ENCODE measurements around the gene SF3B2. TPM values are rescaled to one million over a fixed set of nuclear protein-coding genes. Genes with fewer than 3 reads are reported as not detected.
A peak's percentile ranks its signal among the peaks of the same experiment; 100 is the strongest.
"Not testable (repeated sequence)": the region's sequence is repeated elsewhere in the genome, so short reads cannot be mapped to it uniquely, and the experiment has no call there.

Gene SF3B2
- total RNA-seq, 5 donors from 2014 or later (not counting 1 experiment from before 2014, with no cell fraction given), result 189 to 264 (median 224) TPM

GRCh38 chr11:66087148-66087908 is 35.2 kb downstream of the SF3B2 start:
- H3K27ac Mint-ChIP-seq, result peak overlapping the region; percentile 81 to 82
- 100% methylated on average over 3 of the region's 9 CpGs for WGBS (ENCODE audit: insufficient coverage)
- no peak overlapping the region for H3K4me3 ChIP-seq (ENCODE audit: control insufficient read depth in 1 of 2, extremely low read depth in 1 of 2, low read length in 1 of 2)

GRCh38 chr11:66089067-66089466 is 36.9 kb downstream of the SF3B2 start:
- no peaks in the 10 kb centered on the region for H3K27me3 ChIP-seq (replicated peaks in 1 of 2; ENCODE audit: control insufficient read depth in 2 of 2, extremely low read depth in 1 of 2, insufficient read depth in 2 of 2, low read length in 1 of 2)
- H3K9me3 ChIP-seq, result no peaks in the 10 kb centered on the region
- H3K36me3 ChIP-seq (ENCODE audit: control insufficient read depth in 2 of 2, extremely low read depth in 1 of 2, insufficient read depth in 1 of 2, low read length in 1 of 2), result peaks cover 5 to 7% of the 10 kb centered on the region in 2 donors
- H3K27ac ChIP-seq (ENCODE audit: low read length), result no peak overlapping the region
- Mint-ChIP-seq H3K27me3 (no peaks in the 10 kb centered on the region), H3K27ac (peak overlapping the region in 1 of 2 donors; percentile 45), H3K4me3 (no peak overlapping the region), H3K4me1 (peaks cover 55 to 71% (median 67%) of the 10 kb centered on the region in 3 donors), H3K9me3 (no peaks in the 10 kb centered on the region), H3K36me3 (peaks cover 17% of the 10 kb centered on the region)
- ChIA-PET CTCF (interaction anchor here in 1 of 2 donors (0.7 to 1.1 kb wide), 2 partner anchors 8 to 22 kb away, joined by 3 read pairs; no protein-coding TSS in a partner anchor), POLR2A (no interaction called here)
- H3K4me1 ChIP-seq (ENCODE audit: control insufficient read depth in 1 of 2, extremely low read depth in 1 of 2, insufficient read depth in 2 of 2, low read length in 2 of 2), result peaks cover 26 to 27% of the 10 kb centered on the region in 2 experiments
- ATAC-seq (replicated peaks in 1 of 4) (no peak), DNase-seq (no peak)
- H3K4me3 ChIP-seq (ENCODE audit: control insufficient read depth in 1 of 2, extremely low read depth in 1 of 2, low read length in 1 of 2), result no peak overlapping the region
- no CpG with 5 or more reads among the region's 3 CpGs for WGBS (ENCODE audit: insufficient coverage)

More at GRCh38 chr11:66087148-66087908, 35.2 kb downstream of the SF3B2 start:
- POLR2A ChIA-PET, result interaction anchor here in 1 of 2 donors (0.7 kb wide), 1 partner anchor 588 kb away, joined by 4 read pairs; no protein-coding TSS in a partner anchor
- no peaks in the 10 kb centered on the region for H3K27me3 Mint-ChIP-seq
- Histone ChIP-seq H3K4me1 (ENCODE audit: control insufficient read depth in 1 of 2, extremely low read depth in 1 of 2, insufficient read depth in 2 of 2, low read length in 2 of 2) (peaks cover 40 to 41% of the 10 kb centered on the region in 2 experiments), H3K9me3 (no peaks in the 10 kb centered on the region), H3K36me3 (ENCODE audit: control insufficient read depth in 2 of 2, extremely low read depth in 1 of 2, insufficient read depth in 1 of 2, low read length in 1 of 2) (peaks cover 5 to 7% of the 10 kb centered on the region in 2 donors), H3K27ac (ENCODE audit: low read length) (no peak overlapping the region), H3K27me3 (replicated peaks in 1 of 2; ENCODE audit: control insufficient read depth in 2 of 2, extremely low read depth in 1 of 2, insufficient read depth in 2 of 2, low read length in 1 of 2) (no peaks in the 10 kb centered on the region)
- peaks cover 14% of the 10 kb centered on the region for H3K36me3 Mint-ChIP-seq
- DNase-seq (no peak), ATAC-seq (replicated peaks in 1 of 4) (peak in 1 of 4 experiments; percentile 21)
- CTCF ChIA-PET, result no interaction called here
- peaks cover 70 to 80% (median 78%) of the 10 kb centered on the region in 3 donors for H3K4me1 Mint-ChIP-seq
- H3K9me3 Mint-ChIP-seq, result no peaks in the 10 kb centered on the region
- peak overlapping the region in 1 of 3 donors; percentile 55 for H3K4me3 Mint-ChIP-seq

GRCh38 chr11:66090288-66090687 is 38.1 kb downstream of the SF3B2 start:
- Histone ChIP-seq H3K4me1 (ENCODE audit: control insufficient read depth in 1 of 2, extremely low read depth in 1 of 2, insufficient read depth in 2 of 2, low read length in 2 of 2) (peaks cover 16 to 22% of the 10 kb centered on the region in 2 experiments), H3K9me3 (no peaks in the 10 kb centered on the region), H3K27me3 (replicated peaks in 1 of 2; ENCODE audit: control insufficient read depth in 2 of 2, extremely low read depth in 1 of 2, insufficient read depth in 2 of 2, low read length in 1 of 2) (no peaks in the 10 kb centered on the region), H3K27ac (ENCODE audit: low read length) (no peak overlapping the region), H3K4me3 (ENCODE audit: control insufficient read depth in 1 of 2, extremely low read depth in 1 of 2, low read length in 1 of 2) (no peak overlapping the region), H3K36me3 (ENCODE audit: control insufficient read depth in 2 of 2, extremely low read depth in 1 of 2, insufficient read depth in 1 of 2, low read length in 1 of 2) (peaks cover 5 to 7% of the 10 kb centered on the region in 2 donors)
- peaks cover 17% of the 10 kb centered on the region for H3K36me3 Mint-ChIP-seq
- H3K27ac Mint-ChIP-seq, result peak overlapping the region; percentile 52 to 55
- POLR2A ChIA-PET, result interaction anchor here in 1 of 2 donors (0.6 kb wide), 2 partner anchors 10 to 18 kb away, joined by 3 to 4 read pairs; no protein-coding TSS in a partner anchor
- ATAC-seq (replicated peaks in 1 of 4) (no peak), DNase-seq (no peak)
- no peaks in the 10 kb centered on the region for H3K9me3 Mint-ChIP-seq
- CTCF ChIA-PET, result no interaction called here
- H3K27me3 Mint-ChIP-seq, result no peaks in the 10 kb centered on the region
- H3K4me1 Mint-ChIP-seq, result peaks cover 42 to 59% (median 57%) of the 10 kb centered on the region in 3 donors
- 100% methylated on average over 3 of the region's 4 CpGs for WGBS (ENCODE audit: insufficient coverage)
- H3K4me3 Mint-ChIP-seq, result no peak overlapping the region

- H3K9me3 ChIP-seq; POLR2A ChIA-PET; CTCF ChIA-PET; H3K27me3 ChIP-seq (replicated peaks in 1 of 2; ENCODE audit: control insufficient read depth in 2 of 2, extremely low read depth in 1 of 2, insufficient read depth in 2 of 2, low read length in 1 of 2); H3K9me3 Mint-ChIP-seq; H3K4me3 ChIP-seq (ENCODE audit: control insufficient read depth in 1 of 2, extremely low read depth in 1 of 2, low read length in 1 of 2); H3K27me3 Mint-ChIP-seq; ATAC-seq (replicated peaks in 1 of 4); H3K4me3 Mint-ChIP-seq; H3K27ac ChIP-seq (ENCODE audit: low read length); DNase-seq; H3K36me3 ChIP-seq (ENCODE audit: control insufficient read depth in 2 of 2, extremely low read depth in 1 of 2, insufficient read depth in 1 of 2, low read length in 1 of 2); H3K27ac Mint-ChIP-seq: not testable (repeated sequence)
- peaks cover 47 to 53% (median 48%) of the 10 kb centered on the region in 3 donors for H3K4me1 Mint-ChIP-seq
- H3K36me3 Mint-ChIP-seq, result peaks cover 20% of the 10 kb centered on the region
- no CpG with 5 or more reads among the region's 2 CpGs for WGBS (ENCODE audit: insufficient coverage)
- peaks cover 13 to 22% of the 10 kb centered on the region in 2 experiments for H3K4me1 ChIP-seq (ENCODE audit: control insufficient read depth in 1 of 2, extremely low read depth in 1 of 2, insufficient read depth in 2 of 2, low read length in 2 of 2)
These were observed 40.0 kb downstream of the SF3B2 start for GRCh38 chr11:66092125-66092524.

- H3K27ac ChIP-seq (ENCODE audit: low read length), result peak overlapping the region; percentile 75
- CTCF ChIA-PET; DNase-seq; H3K36me3 Mint-ChIP-seq; POLR2A ChIA-PET; H3K4me3 ChIP-seq (ENCODE audit: control insufficient read depth in 1 of 2, extremely low read depth in 1 of 2, low read length in 1 of 2); H3K27me3 ChIP-seq (replicated peaks in 1 of 2; ENCODE audit: control insufficient read depth in 2 of 2, extremely low read depth in 1 of 2, insufficient read depth in 2 of 2, low read length in 1 of 2); ATAC-seq (replicated peaks in 1 of 4); H3K9me3 Mint-ChIP-seq; H3K27me3 Mint-ChIP-seq; H3K36me3 ChIP-seq (ENCODE audit: control insufficient read depth in 2 of 2, extremely low read depth in 1 of 2, insufficient read depth in 1 of 2, low read length in 1 of 2); H3K9me3 ChIP-seq: not testable (repeated sequence)
- H3K4me1 Mint-ChIP-seq, result peaks cover 62 to 73% (median 70%) of the 10 kb centered on the region in 3 donors
- H3K4me3 Mint-ChIP-seq, result peak overlapping the region in 1 of 3 donors; percentile 83
- peaks cover 31 to 59% of the 10 kb centered on the region in 2 experiments for H3K4me1 ChIP-seq (ENCODE audit: control insufficient read depth in 1 of 2, extremely low read depth in 1 of 2, insufficient read depth in 2 of 2, low read length in 2 of 2)
- peak overlapping the region; percentile 91 to 92 for H3K27ac Mint-ChIP-seq
- 100% methylated on average over 2 of the region's 10 CpGs for WGBS (ENCODE audit: insufficient coverage)
These were observed 47.6 kb downstream of the SF3B2 start for GRCh38 chr11:66099746-66100145.

- peak overlapping the region; percentile 76 to 83 (median 79) for H3K4me3 Mint-ChIP-seq
- peak; percentile 45 to 84 (median 69) for DNase-seq
- POLR2A ChIA-PET, result interaction anchor here (0.5 to 0.6 kb wide), 3 partner anchors 18 to 273 kb away, joined by 3 to 4 read pairs (median 3); no protein-coding TSS in a partner anchor
- ATAC-seq (replicated peaks in 1 of 4), result peak; percentile 96 to 97 (median 96)
- peaks cover 67 to 80% (median 77%) of the 10 kb centered on the region in 3 donors for H3K4me1 Mint-ChIP-seq
- no peaks in the 10 kb centered on the region for H3K27me3 Mint-ChIP-seq
- WGBS (ENCODE audit: insufficient coverage), result 2% methylated on average over 5 of the region's 14 CpGs
- Histone ChIP-seq H3K36me3 (ENCODE audit: control insufficient read depth in 2 of 2, extremely low read depth in 1 of 2, insufficient read depth in 1 of 2, low read length in 1 of 2) (no peaks in the 10 kb centered on the region), H3K27ac (ENCODE audit: low read length) (peak overlapping the region; percentile 75), H3K4me3 (ENCODE audit: control insufficient read depth in 1 of 2, extremely low read depth in 1 of 2, low read length in 1 of 2) (peak overlapping the region; percentile 38 to 57), H3K4me1 (ENCODE audit: control insufficient read depth in 1 of 2, extremely low read depth in 1 of 2, insufficient read depth in 2 of 2, low read length in 2 of 2) (peaks cover 37 to 64% of the 10 kb centered on the region in 2 experiments), H3K9me3 (no peaks in the 10 kb centered on the region), H3K27me3 (replicated peaks in 1 of 2; ENCODE audit: control insufficient read depth in 2 of 2, extremely low read depth in 1 of 2, insufficient read depth in 2 of 2, low read length in 1 of 2) (no peaks in the 10 kb centered on the region)
- H3K9me3 Mint-ChIP-seq, result no peaks in the 10 kb centered on the region
- CTCF ChIA-PET, result interaction anchor here in 1 of 2 donors (1.0 to 1.5 kb wide), 3 partner anchors 11 to 32 kb away, joined by 3 to 7 read pairs (median 3); no protein-coding TSS in a partner anchor
- peaks cover 9% of the 10 kb centered on the region for H3K36me3 Mint-ChIP-seq
- peak overlapping the region; percentile 91 to 92 for H3K27ac Mint-ChIP-seq
These were observed 48.3 kb downstream of the SF3B2 start for GRCh38 chr11:66100272-66101065.

Data from T-cell (primary cell).